CD4-positive, CD25-positive, alpha-beta regulatory T cell (primary cell): ENCODE results near the gene AGAP1. TPM values are rescaled to one million over a fixed set of nuclear protein-coding genes. Genes with fewer than 3 reads are reported as not detected.
A peak's percentile ranks its signal among the peaks of the same experiment; 100 is the strongest.

ENCODE experiments used
- ATAC-seq, 2 donors: fragments of 150-1000 bp; cut with Tn5 transposase; one replicate each; pipeline ENCODE4 v1.10.0; 2021; ENCODE audit warnings: low read depth in 2 of 2, moderate number of reproducible peaks in 2 of 2, moderate library complexity in 1 of 2
- DNase-seq, 3 donors: peaks; one replicate each; pipeline versions ENCODE4 v3.0.0 to v3.0.0-alpha.2; 2012 to 2022; ENCODE audit warnings: mixed read lengths in 1 of 3
- H3K27ac ChIP-seq: one replicate; pipeline ENCODE4 v1.7.0; 2013; ENCODE audit warnings: mild to moderate bottlenecking, low read length; ENCODE audit not compliant: insufficient read depth, poor library complexity, severe bottlenecking
- H3K27me3 ChIP-seq: one replicate; pipeline ENCODE4 v1.7.0; 2013; ENCODE audit warnings: low read length; ENCODE audit not compliant: control insufficient read depth, insufficient read depth
- H3K36me3 ChIP-seq: one replicate; pipeline ENCODE4 v1.7.0; 2013; ENCODE audit warnings: mild to moderate bottlenecking, low read length, moderate library complexity; ENCODE audit not compliant: control insufficient read depth, insufficient read depth
- H3K4me1 ChIP-seq: 2 replicates; pipeline ENCODE4 v1.7.0; 2013; ENCODE audit warnings: mild to moderate bottlenecking, low read length; ENCODE audit not compliant: insufficient read depth, control insufficient read depth, poor library complexity, severe bottlenecking
- H3K4me3 ChIP-seq: one replicate; pipeline ENCODE4 v1.7.0; 2013; ENCODE audit warnings: low read depth, mild to moderate bottlenecking, low read length, moderate library complexity
- H3K9me3 ChIP-seq, 2 experiments: 1 replicate in 1 of 2; 2 replicates in 1 of 2; pipeline ENCODE4 v1.7.0; 2013; ENCODE audit warnings: low read length in 2 of 2, mild to moderate bottlenecking in 1 of 2, moderate library complexity in 1 of 2; ENCODE audit not compliant: control insufficient read depth in 2 of 2
- H3K27ac Mint-ChIP-seq, 3 donors: one replicate each; pipeline ENCODE4 v1.8.0; 2020 to 2022; ENCODE audit warnings: mild to moderate bottlenecking in 3 of 3, mixed read lengths in 3 of 3, moderate library complexity in 2 of 3
- H3K27me3 Mint-ChIP-seq: one replicate; pipeline ENCODE4 v1.8.0; 2022; ENCODE audit warnings: mild to moderate bottlenecking, mixed read lengths
- H3K36me3 Mint-ChIP-seq: one replicate; pipeline ENCODE4 v1.8.0; 2020; ENCODE audit warnings: mixed read lengths
- H3K4me1 Mint-ChIP-seq, 4 donors: one replicate each; pipeline ENCODE4 v1.8.0; 2020 to 2022; ENCODE audit warnings: mixed read lengths in 4 of 4, mild to moderate bottlenecking in 1 of 4
- H3K4me3 Mint-ChIP-seq, 4 donors: one replicate each; pipeline ENCODE4 v1.8.0; 2020 to 2022; ENCODE audit warnings: mild to moderate bottlenecking in 4 of 4, mixed read lengths in 4 of 4, moderate library complexity in 3 of 4
- H3K9me3 Mint-ChIP-seq, 7 donors: one replicate each; pipeline ENCODE4 v1.8.0; 2020 to 2022; ENCODE audit warnings: mixed read lengths in 7 of 7, mild to moderate bottlenecking in 3 of 7, moderate library complexity in 2 of 7
- polyA plus RNA-seq, 4 donors: library from polyadenylated mRNA; unstranded; fragments of 300-500 nt; fragmentation: Illumina TruSeq; gene quantifications; one replicate each; pipeline ENCODE4 v1.2.3, GENCODE V29; 2021
- total RNA-seq: library from RNA; stranded (reverse); gene quantifications from one replicate; pipeline ENCODE4 v1.2.3, GENCODE V29; 2022

AGAP1 gene
- total and polyA plus RNA-seq, 5 donors from 2014 or later = 0.99 TPM; not detected in 4

GRCh38 chr2:236169151-236169721 is 675.4 kb downstream of the AGAP1 start:
- H3K36me3 ChIP-seq = no peaks in the 10 kb centered on the region
- ATAC-seq (no peak), DNase-seq (no peak)
- no peak overlapping the region for H3K27ac ChIP-seq
- peak overlapping the region in 1 of 4 donors; percentile 28 for H3K4me3 Mint-ChIP-seq
- H3K36me3 Mint-ChIP-seq = no peaks in the 10 kb centered on the region
- peaks cover 0 to 16% (median 0%) of the 10 kb centered on the region in 4 donors for H3K4me1 Mint-ChIP-seq
- no peak overlapping the region for H3K4me3 ChIP-seq
- no peak overlapping the region for H3K27ac Mint-ChIP-seq
- no peaks in the 10 kb centered on the region for H3K4me1 ChIP-seq
- peaks cover 14% of the 10 kb centered on the region for H3K27me3 ChIP-seq
- peaks cover 0 to 10% (median 0%) of the 10 kb centered on the region in 7 donors for H3K9me3 Mint-ChIP-seq
- H3K27me3 Mint-ChIP-seq = peaks cover 68% of the 10 kb centered on the region
- no peaks in the 10 kb centered on the region for H3K9me3 ChIP-seq

GRCh38 chr2:236169741-236170589 is 676.1 kb downstream of the AGAP1 start:
- H3K4me3 Mint-ChIP-seq = no peak overlapping the region
- no peak overlapping the region for H3K27ac Mint-ChIP-seq

DNA sequence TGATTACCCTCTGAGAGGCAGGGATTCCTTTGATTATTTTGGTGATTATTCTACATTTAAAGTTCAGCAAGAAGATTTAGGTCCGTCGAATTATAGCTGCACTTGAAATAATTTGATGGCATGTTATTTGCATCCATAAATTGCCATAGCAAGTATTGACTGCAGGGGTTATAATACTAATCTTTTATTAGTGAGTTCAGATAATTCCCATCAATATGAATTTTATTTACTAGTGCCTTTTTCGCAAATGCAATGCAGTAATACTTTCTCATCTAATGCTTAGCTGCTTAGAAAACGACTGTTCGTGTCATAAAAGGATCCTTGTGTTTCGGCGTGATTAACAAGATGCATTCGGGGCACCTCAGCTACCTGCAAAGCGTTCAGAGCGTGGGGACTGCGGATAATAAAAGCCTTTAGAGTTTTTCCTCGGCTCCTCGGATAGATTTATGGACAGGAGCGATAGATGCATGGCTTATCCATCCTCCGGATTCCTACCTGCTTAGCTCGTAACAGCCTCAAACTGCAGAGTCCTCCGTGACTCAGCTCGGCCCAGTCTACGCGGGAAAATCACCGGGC is 676.8 kb downstream of the AGAP1 start:
- Mint-ChIP-seq H3K4me1 (peaks cover 0 to 14% (median 0%) of the 10 kb centered on the region in 4 donors), H3K9me3 (peaks cover 0 to 8% (median 0%) of the 10 kb centered on the region in 7 donors), H3K27me3 (peaks cover 70% of the 10 kb centered on the region), H3K27ac (no peak overlapping the region), H3K4me3 (no peak overlapping the region), H3K36me3 (no peaks in the 10 kb centered on the region)
- Histone ChIP-seq H3K9me3 (no peaks in the 10 kb centered on the region), H3K4me3 (no peak overlapping the region), H3K4me1 (no peaks in the 10 kb centered on the region), H3K27ac (no peak overlapping the region), H3K27me3 (peaks cover 14% of the 10 kb centered on the region), H3K36me3 (no peaks in the 10 kb centered on the region)
- no peak for ATAC-seq
- DNase-seq = no peak

More at GRCh38 chr2:236169741-236170589, 676.1 kb downstream of the AGAP1 start:
- peaks cover 0 to 14% (median 0%) of the 10 kb centered on the region in 4 donors for H3K4me1 Mint-ChIP-seq
- H3K27me3 ChIP-seq = peaks cover 14% of the 10 kb centered on the region
- peaks cover 70% of the 10 kb centered on the region for H3K27me3 Mint-ChIP-seq
- ATAC-seq (no peak), DNase-seq (no peak)
- H3K9me3 Mint-ChIP-seq = peaks cover 0 to 8% (median 0%) of the 10 kb centered on the region in 7 donors
- no peaks in the 10 kb centered on the region for H3K9me3 ChIP-seq
- no peaks in the 10 kb centered on the region for H3K4me1 ChIP-seq
- no peak overlapping the region for H3K27ac ChIP-seq
- no peaks in the 10 kb centered on the region for H3K36me3 ChIP-seq
- no peak overlapping the region for H3K4me3 ChIP-seq
- no peaks in the 10 kb centered on the region for H3K36me3 Mint-ChIP-seq

- Histone ChIP-seq H3K27ac (no peak overlapping the region), H3K4me3 (no peak overlapping the region), H3K27me3 (peaks cover 18% of the 10 kb centered on the region), H3K9me3 (no peaks in the 10 kb centered on the region), H3K36me3 (no peaks in the 10 kb centered on the region), H3K4me1 (no peaks in the 10 kb centered on the region)
- Mint-ChIP-seq H3K27ac (no peak overlapping the region), H3K36me3 (no peaks in the 10 kb centered on the region), H3K27me3 (peaks cover 70% of the 10 kb centered on the region), H3K9me3 (peaks cover 0 to 8% (median 0%) of the 10 kb centered on the region in 7 donors), H3K4me1 (peaks cover 0 to 13% (median 0%) of the 10 kb centered on the region in 4 donors), H3K4me3 (no peak overlapping the region)
- DNase-seq = no peak
- no peak for ATAC-seq
Measured at GRCh38 chr2:236171181-236171679, 677.4 kb downstream of the AGAP1 start.

- Histone ChIP-seq H3K36me3 (no peaks in the 10 kb centered on the region), H3K4me3 (no peak overlapping the region), H3K27me3 (peaks cover 18% of the 10 kb centered on the region), H3K9me3 (no peaks in the 10 kb centered on the region), H3K27ac (no peak overlapping the region), H3K4me1 (no peaks in the 10 kb centered on the region)
- no peak for DNase-seq
- Mint-ChIP-seq H3K4me1 (peaks cover 0 to 7% (median 0%) of the 10 kb centered on the region in 4 donors), H3K9me3 (peaks cover 0 to 8% (median 0%) of the 10 kb centered on the region in 7 donors), H3K36me3 (no peaks in the 10 kb centered on the region), H3K27me3 (peaks cover 70% of the 10 kb centered on the region), H3K27ac (no peak overlapping the region), H3K4me3 (no peak overlapping the region)
- no peak for ATAC-seq
Measured at GRCh38 chr2:236171680-236172254, 677.9 kb downstream of the AGAP1 start.

- no peak for DNase-seq
- Mint-ChIP-seq H3K27me3 (peaks cover 73% of the 10 kb centered on the region), H3K27ac (no peak overlapping the region), H3K9me3 (peaks cover 0 to 8% (median 0%) of the 10 kb centered on the region in 7 donors), H3K4me1 (peaks cover 0 to 6% (median 0%) of the 10 kb centered on the region in 4 donors), H3K4me3 (no peak overlapping the region), H3K36me3 (no peaks in the 10 kb centered on the region)
- Histone ChIP-seq H3K9me3 (no peaks in the 10 kb centered on the region), H3K27ac (no peak overlapping the region), H3K36me3 (no peaks in the 10 kb centered on the region), H3K4me1 (no peaks in the 10 kb centered on the region), H3K27me3 (peaks cover 18% of the 10 kb centered on the region), H3K4me3 (no peak overlapping the region)
- ATAC-seq = no peak
Measured at GRCh38 chr2:236172255-236173035, 678.6 kb downstream of the AGAP1 start.
